H1 (cell line): Measurements from ENCODE around the gene DEGS2. TPM values are rescaled to one million over a fixed set of nuclear protein-coding genes. Genes with fewer than 3 reads are reported as not detected.

Source experiments
- CEBPB ChIP-seq: IDR thresholded peaks from 2 replicates; pipeline ENCODE4 v1.6.1; 2012; ENCODE audit warnings: low read depth, low read length
- E2F6 ChIP-seq: IDR thresholded peaks from 2 replicates; pipeline ENCODE4 v1.6.1; 2012; ENCODE audit warnings: inconsistent platforms
- HDAC6 ChIP-seq: IDR thresholded peaks from one replicate; pipeline ENCODE4 v1.7.1; 2012; ENCODE audit warnings: low read depth, mild to moderate bottlenecking, inconsistent platforms, low read length, moderate library complexity
- KDM1A ChIP-seq: fragments of 200-600, 300-600 bp; sonication (generic); IDR thresholded peaks from 2 replicates; pipeline ENCODE4 v1.7.1; 2016; ENCODE audit warnings: mild to moderate bottlenecking, low read length, borderline replicate concordance
- POLR2A ChIP-seq, 2 experiments: IDR thresholded peaks; 1 replicate in 1 of 2; 2 replicates in 1 of 2; pipeline ENCODE4 v1.6.1; 2011; ENCODE audit warnings: low read depth in 2 of 2, low read length in 2 of 2, mild to moderate bottlenecking in 2 of 2; ENCODE audit errors: control extremely low read depth in 1 of 2
- RBBP5 ChIP-seq: IDR thresholded peaks from 2 replicates; pipeline ENCODE4 v1.7.1; 2012; ENCODE audit warnings: low read depth, mild to moderate bottlenecking, inconsistent platforms, low read length, moderate library complexity, borderline replicate concordance
- SIN3A ChIP-seq, 2 experiments: IDR thresholded peaks in 1 of 2; conservative IDR thresholded peaks in 1 of 2; 2 replicates each; pipeline ENCODE4 v1.6.1; 2011 to 2012; ENCODE audit warnings: low read length in 2 of 2, improper control_type of control experiment in 1 of 2, low read depth in 1 of 2, mild to moderate bottlenecking in 1 of 2
- SUZ12 ChIP-seq: fragments of 200-600 bp; sonication (generic); IDR thresholded peaks from 2 replicates; pipeline ENCODE4 v1.6.1; 2012; ENCODE audit warnings: mild to moderate bottlenecking, inconsistent platforms, low read length, moderate library complexity, mixed read lengths
- TBP ChIP-seq: IDR thresholded peaks from 2 replicates; pipeline ENCODE4 v1.6.1; 2011; ENCODE audit warnings: low read depth, low read length, improper control_type of control experiment
- TCF12 ChIP-seq: IDR thresholded peaks from 2 replicates; pipeline ENCODE4 v1.6.1; 2011; ENCODE audit warnings: low read depth, mild to moderate bottlenecking, low read length
- TEAD4 ChIP-seq: IDR thresholded peaks from 2 replicates; pipeline ENCODE4 v1.6.1; 2012; ENCODE audit warnings: low read depth, low read length, inconsistent platforms, mixed read lengths
- YY1 ChIP-seq: IDR thresholded peaks from 2 replicates; pipeline ENCODE4 v1.6.1; 2011; ENCODE audit warnings: low read depth, mild to moderate bottlenecking, low read length
- polyA plus RNA-seq, 7 experiments: library from polyadenylated mRNA; depleted of rRNA in 3 of 7; stranded (reverse) in 5 of 7; unstranded in 2 of 7; fragments of >200 nt in 5 of 7; fragments of 200-250 nt in 2 of 7; gene quantifications; 1 replicate in 5 of 7; 2 replicates in 1 of 7; 4 replicates in 1 of 7; pipeline versions ENCODE4 v1.2.1 to v1.2.3, GENCODE V29; 2011 to 2013; ENCODE audit warnings: missing spikeins in 2 of 7, mixed read lengths in 2 of 7
- total RNA-seq: library from RNA; stranded (reverse); fragmentation: NEBNext Ultra II Directional; extraction: Animal tissue kit (Norgen Biotek cat#: 25700); gene quantifications from 2 replicates; pipeline ENCODE4 v1.2.1, GENCODE V29; 2021

The DEGS2 gene
- total and polyA plus RNA-seq, 2 of the 8 experiments (the other 6 are each of a cell fraction or from before 2014, with no cell fraction given) = 0.61 to 0.82 TPM

GRCh38 chr14:100155049-100155621 is 4.3 kb downstream of the DEGS2 start (continued):
- TF ChIP-seq CEBPB (0 out of 2 replicates have a peak, but pooled peaks have one; percentile 18), YY1 (0 out of 2 replicates have a peak, but pooled peaks have one; percentile 29), SUZ12 (no peak), HDAC6 (no peak), POLR2A (IDR thresholded peaks at IDR 0.05; ENCODE audit: control extremely low read depth in 1 of 2, low read depth in 2 of 2, low read length in 2 of 2) (no peak), TCF12 (peak; percentile 81), RBBP5 (no peak), SIN3A (conservative IDR thresholded peaks at IDR 0.05 in 1 of 2, IDR thresholded peaks at IDR 0.05 in 1 of 2; ENCODE audit: low read depth in 1 of 2, low read length in 2 of 2) (peak in 1 of 2 experiments; percentile 79; a peak in 2 of 4 replicates), KDM1A (no peak), E2F6 (peak; percentile 74; the same call in 1 of the 2 replicates), TBP (no peak), TEAD4 (peak; percentile 91)
